TTC549 (cell line): ENCODE data around the gene BUD31.
"Not testable (repeated sequence)": the region's sequence is repeated elsewhere in the genome, so short reads cannot be mapped to it uniquely, and the experiment has no call there.

Source experiments
- FAIRE-seq: peaks from 2 replicates; lab custom pipeline; 2012; peaks lifted over from hg19 to GRCh38; lab: Jason Lieb, UNC

BUD31 gene

GRCh38 chr7:99380823-99381663 lies 27.7 kb upstream of the BUD31 start:
- no peak for FAIRE-seq

DNA sequence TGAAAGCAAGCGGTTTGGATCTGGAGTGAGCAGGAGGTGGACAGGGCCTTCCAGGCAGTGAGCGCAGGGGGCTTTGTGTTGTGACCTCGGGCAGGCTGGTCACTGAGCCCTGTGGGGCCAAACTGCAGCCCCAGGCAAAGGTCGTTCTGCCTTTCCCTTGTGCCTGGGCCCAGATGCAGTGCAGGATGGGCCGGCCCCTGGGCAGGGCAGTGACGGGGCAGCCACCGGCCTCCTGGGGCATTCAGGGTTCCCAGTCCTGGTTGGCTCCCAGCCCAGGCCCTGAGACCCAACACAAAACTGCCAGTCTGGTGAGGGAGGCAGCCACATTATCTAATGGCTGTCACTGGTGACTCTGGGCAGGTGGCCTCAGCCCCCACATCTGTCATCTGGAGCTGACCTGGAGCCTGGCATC lies 27.1 kb upstream of the BUD31 start:
- no peak for FAIRE-seq

GRCh38 chr7:99383203-99383602 lies 25.6 kb upstream of the BUD31 start:
- no peak for FAIRE-seq

DNA sequence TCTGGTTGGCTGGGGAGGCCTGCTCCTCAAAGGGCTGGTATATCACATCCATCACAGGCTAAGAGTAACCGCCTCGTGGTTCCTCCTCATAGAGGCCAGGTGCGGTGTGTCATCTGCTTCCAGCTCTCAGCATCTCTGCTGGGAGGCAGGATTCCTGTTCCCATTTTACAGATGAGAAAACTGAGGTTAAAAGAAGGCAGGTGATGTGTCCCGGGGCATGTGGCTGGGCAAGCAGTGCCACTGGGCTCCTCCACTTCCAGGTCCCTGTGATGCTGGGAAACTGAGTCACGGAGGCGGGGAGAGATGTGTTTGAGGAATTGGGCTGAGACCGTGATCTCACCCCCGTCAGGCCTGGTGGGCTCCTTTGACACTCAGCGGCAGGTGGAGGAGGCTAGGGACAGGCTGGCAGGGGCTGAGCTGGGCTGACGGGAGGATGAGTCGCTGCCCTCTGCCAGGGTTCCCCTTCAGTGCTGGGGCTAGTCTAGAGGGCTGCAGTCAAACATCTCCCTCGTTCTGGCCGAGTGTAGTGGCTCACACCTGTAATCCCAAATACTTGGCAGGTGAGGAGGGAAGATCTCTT lies 24.9 kb upstream of the BUD31 start:
- no peak for FAIRE-seq

DNA sequence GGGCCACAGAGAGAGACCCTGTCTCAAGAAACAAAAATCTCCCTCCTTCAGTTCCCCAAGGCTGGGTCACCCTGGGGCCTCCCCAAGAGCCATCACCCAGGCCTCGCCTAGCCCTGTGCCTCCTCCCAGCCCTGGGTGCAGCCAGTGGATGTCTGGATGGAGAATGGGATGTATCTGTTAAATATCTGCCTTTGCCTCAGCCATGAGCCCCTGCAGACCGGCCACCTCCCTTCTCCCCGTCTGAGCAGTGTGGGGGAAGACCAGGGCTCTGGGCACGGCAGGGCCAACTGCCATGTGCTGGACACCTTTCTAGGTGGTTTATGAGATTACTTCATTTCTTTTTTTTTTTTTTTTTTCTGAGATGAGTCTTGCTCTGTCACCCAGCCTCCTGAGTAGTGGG lies 24.2 kb upstream of the BUD31 start:
- no peak for FAIRE-seq

GRCh38 chr7:99385564-99385963 lies 23.2 kb upstream of the BUD31 start:
- no peak for FAIRE-seq

DNA sequence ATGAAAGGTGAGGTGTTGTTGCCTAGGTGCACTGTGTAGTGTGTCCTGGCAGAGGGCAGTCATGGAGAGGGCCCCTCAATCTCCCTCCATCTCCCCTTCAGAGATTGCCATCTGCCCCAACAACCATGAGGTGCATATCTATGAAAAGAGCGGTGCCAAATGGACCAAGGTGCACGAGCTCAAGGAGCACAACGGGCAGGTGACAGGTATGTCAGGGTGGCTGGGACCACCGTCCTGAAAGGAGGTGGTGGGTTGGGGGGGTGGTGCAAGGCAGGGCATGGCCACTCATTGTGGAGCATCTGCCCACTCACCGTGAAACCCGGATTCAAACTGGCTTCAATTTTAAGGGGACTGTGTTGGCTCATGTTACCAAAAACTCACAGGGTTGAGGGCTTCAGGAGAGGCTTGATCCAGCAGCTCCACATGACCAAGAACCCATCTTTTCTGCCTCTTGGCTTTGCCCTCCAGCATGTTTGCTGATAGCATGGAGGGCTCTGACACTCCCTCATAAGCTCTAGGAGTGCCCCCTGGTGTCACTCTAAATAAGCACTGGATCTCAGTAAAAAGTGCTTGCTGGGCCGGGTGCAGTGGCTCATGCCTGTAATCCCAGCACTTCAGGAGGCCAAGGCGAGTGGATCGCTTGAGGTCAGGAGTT lies 22.1 kb upstream of the BUD31 start:
- FAIRE-seq, result no peak

DNA sequence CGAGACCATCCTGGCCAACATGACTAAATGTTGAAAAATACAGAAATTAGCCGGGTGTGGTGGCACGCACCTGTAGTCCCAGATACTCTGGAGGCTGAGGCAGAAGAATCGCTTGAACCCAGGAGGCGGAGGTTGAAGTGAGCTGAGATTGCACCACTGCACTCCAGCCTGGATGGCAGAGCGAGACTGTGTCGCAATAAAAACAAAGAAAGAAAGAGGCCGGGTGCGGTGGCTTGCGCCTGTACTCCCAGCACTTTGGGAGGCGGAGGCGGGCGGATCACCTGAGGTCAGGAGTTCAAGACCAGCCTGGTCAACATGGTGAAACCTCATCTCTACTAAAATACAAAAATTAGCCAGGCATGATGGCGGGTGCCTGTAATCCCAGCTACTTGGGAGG lies 21.5 kb upstream of the BUD31 start:
- not testable (repeated sequence) for FAIRE-seq

DNA sequence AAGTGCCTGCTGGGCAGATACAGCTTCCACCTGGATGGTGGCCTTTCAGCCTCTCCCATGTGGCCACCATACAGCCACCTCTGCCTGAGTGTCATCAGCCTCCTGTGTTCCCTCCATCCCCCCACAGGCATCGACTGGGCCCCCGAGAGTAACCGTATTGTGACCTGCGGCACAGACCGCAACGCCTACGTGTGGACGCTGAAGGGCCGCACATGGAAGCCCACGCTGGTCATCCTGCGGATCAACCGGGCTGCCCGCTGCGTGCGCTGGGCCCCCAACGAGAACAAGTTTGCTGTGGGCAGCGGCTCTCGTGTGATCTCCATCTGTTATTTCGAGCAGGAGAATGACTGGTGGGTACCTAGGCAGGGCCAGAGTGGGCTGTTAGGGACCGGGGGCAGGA lies 20.9 kb upstream of the BUD31 start:
- no peak for FAIRE-seq

GRCh38 chr7:99389772-99390171 lies 19.0 kb upstream of the BUD31 start:
- FAIRE-seq, result no peak

GRCh38 chr7:99390941-99391602 lies 17.7 kb upstream of the BUD31 start:
- no peak for FAIRE-seq

DNA sequence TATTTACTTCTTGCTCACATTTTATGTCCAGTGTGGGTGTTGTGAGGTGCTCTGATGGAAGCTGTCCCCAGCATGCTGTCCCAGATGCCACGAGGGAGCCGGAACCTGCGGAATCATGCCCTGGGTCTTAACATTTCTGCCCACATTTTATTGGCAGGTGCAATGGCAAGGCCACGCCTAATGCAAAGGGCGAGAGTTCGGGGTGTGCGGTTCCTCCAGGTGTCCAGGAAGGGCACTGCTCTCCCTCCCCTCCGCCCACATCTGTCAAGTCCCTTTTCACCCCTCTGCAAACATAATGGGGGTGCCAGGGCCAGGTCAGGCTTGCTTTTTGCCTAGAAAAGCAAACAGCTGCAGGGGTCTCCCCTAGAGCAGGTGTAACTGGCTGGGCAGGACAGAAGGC lies 16.7 kb upstream of the BUD31 start:
- FAIRE-seq, result no peak

DNA sequence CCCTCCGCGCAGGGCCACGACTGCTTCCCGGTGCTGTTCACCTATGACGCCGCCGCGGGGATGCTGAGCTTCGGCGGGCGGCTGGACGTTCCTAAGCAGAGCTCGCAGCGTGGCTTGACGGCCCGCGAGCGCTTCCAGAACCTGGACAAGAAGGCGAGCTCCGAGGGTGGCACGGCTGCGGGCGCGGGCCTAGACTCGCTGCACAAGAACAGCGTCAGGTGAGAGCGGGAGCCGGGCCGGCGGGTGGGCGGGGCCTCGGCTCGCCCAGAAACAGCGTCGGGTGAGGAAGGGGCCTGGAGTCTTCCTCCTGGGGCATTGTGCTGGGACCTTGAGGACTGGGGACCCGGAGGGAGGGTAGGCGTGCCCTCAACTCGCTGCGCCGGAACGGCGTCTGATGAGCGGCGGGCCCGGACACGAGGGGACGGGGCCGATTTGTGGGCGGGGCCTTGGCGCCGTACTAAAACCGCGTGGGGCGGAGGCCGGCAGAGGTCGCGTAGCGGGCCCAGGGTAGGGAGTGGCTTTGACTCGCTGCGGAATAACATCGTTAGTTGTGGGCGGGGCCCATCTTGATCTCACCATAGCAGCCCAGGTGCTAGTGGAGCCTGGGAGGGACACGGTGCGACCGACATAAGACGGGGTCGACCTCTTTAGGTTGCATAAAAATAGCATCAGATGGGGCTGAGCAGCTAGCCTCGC lies 16.0 kb upstream of the BUD31 start:
- no peak for FAIRE-seq

GRCh38 chr7:99393355-99394187 lies 15.2 kb upstream of the BUD31 start:
- FAIRE-seq, result no peak

- FAIRE-seq, result no peak
Measured at GRCh38 chr7:99394188-99394502, 14.6 kb upstream of the BUD31 start.

DNA sequence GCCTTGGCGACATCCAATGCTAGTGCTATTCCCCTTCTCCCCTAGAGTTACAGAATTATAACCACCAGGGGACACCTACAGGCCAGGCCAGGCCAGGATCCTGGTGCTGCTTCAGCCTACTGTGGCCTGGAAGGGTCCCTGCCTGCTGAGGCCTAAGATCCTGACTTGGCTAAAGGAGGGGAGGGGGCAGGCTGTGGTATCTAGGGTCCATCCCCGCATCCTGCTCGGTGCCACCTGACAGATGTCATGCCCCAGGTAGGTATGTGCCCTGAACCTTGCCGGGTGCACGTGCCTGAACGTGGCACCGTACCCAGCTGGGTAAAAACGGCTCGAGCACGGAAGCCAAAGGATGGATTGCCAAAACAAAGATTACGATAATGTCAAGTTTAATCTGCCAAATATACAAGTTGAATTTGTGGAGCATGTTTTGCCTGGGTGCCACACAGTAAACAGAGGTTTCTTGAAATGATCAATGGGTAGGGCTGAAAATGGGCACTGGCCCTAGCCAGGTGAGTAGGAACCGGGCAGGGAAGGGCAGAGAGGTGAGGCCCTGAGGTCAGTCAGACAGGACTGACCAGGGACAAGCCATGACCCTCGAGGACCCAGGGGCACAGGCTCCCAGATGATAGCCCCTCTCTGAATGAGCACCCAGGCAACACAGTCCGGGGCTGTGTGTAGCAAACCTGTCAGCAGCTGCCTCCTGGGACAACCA lies 13.0 kb upstream of the BUD31 start:
- FAIRE-seq, result no peak

DNA sequence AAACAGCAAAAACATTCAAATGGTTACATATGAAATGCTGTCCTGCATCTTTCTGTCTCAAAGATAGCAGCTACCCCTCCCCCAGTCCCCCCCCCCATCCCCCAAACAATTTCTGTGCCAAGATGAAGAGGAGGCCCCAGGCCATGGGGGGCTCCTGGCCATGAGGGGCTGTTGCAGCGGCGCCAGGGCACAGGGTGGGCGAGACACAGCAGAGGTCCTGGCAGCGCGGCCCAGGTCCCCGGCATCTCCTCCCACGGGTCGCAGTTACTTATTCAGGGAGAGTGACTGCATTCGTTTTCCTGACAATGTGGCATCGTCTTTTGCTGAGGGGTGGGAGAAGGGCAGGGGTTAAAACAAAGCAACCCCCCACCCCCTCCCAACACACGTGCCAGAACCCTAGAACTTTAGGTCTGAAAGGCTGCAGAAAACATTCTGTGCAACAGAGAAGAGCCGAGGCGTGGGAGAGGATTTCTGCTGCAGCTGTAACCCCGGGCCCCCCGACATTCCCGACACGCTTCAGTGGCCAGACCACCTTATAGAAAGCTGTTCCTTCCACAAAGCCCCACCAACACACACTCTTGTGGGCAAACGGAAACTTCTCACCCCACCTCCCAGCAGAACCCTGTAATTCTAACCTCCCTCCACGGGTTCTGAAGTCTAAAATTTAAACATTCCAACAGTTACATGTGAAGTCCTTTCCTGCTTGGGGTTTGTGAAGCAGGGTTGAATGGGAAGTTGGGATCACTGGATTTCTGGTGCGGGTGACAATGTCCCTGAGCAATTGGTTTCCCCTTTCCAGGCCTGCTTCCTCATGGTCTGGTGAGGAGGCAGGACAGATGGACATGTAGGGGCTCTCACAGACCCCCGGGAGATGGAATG lies 12.1 kb upstream of the BUD31 start:
- no peak for FAIRE-seq

DNA sequence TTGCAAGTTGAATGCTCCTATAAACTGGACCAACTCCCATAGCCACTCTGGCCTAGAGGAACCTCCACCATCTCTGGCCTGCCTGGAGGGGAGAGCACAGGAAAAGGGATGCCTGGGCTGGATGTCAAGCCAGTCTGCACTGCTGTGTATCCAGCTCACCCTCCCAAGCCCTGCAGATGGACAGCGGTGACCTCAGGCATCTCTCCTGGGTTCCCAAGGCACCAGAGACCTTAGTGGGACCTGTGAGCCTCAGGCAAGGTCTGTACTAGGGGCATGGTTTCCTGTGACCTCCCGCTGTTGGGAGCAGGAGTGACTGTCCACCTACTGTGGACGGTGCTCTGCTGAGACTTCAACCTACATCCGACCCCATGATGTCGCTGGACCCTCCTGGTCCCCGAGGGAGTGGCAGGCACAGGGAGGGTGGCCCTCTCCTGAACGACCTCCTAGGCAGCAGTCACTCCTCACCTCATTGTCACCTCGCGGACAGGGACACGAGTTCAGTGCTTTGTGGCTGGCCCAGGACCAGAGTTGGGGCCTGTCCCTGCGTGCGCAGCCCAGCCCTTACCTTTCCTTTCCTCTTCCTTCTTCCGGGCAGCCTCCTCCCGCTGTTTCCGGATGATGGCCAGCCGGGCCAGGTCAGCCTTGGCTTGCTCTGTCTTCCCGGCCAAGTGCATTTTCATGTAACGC lies 11.3 kb upstream of the BUD31 start:
- no peak for FAIRE-seq

GRCh38 chr7:99398891-99399445 lies 9.8 kb upstream of the BUD31 start:
- no peak for FAIRE-seq
